Measurements from ENCODE around the gene FLT3LG.

DNA sequence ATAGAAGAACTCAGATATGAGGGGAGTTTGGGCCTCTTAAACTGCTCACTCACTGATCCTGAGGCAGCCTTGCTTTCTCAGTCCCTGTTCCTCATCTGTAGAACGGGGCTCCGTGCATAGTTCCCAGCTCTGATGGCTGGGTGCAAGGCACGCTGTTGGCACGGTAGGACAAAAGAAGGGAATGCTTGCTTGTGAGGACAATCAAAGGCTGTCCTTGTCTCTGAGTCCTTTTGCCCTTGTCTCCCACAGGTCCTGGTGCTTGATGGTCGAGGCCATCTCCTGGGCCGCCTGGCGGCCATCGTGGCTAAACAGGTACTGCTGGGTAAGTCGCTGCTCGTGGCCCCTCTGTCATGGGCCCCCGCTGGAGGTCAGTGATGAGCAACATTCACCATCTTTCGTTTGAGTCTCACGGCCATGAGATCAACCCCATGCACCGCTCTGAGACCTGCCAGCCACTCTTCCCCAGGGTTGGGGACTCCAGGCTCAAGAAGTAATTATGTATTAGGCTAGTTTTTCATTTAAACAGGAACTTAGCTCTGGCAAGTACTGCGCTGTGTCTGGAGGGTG is 15.7 kb downstream of the FLT3LG start:
- no peak for TF ChIP-seq SMAD3 (CRISPR knock-in tag; conservative IDR thresholded peaks at IDR 0.05)
- TF ChIP-seq, protein P1, sequence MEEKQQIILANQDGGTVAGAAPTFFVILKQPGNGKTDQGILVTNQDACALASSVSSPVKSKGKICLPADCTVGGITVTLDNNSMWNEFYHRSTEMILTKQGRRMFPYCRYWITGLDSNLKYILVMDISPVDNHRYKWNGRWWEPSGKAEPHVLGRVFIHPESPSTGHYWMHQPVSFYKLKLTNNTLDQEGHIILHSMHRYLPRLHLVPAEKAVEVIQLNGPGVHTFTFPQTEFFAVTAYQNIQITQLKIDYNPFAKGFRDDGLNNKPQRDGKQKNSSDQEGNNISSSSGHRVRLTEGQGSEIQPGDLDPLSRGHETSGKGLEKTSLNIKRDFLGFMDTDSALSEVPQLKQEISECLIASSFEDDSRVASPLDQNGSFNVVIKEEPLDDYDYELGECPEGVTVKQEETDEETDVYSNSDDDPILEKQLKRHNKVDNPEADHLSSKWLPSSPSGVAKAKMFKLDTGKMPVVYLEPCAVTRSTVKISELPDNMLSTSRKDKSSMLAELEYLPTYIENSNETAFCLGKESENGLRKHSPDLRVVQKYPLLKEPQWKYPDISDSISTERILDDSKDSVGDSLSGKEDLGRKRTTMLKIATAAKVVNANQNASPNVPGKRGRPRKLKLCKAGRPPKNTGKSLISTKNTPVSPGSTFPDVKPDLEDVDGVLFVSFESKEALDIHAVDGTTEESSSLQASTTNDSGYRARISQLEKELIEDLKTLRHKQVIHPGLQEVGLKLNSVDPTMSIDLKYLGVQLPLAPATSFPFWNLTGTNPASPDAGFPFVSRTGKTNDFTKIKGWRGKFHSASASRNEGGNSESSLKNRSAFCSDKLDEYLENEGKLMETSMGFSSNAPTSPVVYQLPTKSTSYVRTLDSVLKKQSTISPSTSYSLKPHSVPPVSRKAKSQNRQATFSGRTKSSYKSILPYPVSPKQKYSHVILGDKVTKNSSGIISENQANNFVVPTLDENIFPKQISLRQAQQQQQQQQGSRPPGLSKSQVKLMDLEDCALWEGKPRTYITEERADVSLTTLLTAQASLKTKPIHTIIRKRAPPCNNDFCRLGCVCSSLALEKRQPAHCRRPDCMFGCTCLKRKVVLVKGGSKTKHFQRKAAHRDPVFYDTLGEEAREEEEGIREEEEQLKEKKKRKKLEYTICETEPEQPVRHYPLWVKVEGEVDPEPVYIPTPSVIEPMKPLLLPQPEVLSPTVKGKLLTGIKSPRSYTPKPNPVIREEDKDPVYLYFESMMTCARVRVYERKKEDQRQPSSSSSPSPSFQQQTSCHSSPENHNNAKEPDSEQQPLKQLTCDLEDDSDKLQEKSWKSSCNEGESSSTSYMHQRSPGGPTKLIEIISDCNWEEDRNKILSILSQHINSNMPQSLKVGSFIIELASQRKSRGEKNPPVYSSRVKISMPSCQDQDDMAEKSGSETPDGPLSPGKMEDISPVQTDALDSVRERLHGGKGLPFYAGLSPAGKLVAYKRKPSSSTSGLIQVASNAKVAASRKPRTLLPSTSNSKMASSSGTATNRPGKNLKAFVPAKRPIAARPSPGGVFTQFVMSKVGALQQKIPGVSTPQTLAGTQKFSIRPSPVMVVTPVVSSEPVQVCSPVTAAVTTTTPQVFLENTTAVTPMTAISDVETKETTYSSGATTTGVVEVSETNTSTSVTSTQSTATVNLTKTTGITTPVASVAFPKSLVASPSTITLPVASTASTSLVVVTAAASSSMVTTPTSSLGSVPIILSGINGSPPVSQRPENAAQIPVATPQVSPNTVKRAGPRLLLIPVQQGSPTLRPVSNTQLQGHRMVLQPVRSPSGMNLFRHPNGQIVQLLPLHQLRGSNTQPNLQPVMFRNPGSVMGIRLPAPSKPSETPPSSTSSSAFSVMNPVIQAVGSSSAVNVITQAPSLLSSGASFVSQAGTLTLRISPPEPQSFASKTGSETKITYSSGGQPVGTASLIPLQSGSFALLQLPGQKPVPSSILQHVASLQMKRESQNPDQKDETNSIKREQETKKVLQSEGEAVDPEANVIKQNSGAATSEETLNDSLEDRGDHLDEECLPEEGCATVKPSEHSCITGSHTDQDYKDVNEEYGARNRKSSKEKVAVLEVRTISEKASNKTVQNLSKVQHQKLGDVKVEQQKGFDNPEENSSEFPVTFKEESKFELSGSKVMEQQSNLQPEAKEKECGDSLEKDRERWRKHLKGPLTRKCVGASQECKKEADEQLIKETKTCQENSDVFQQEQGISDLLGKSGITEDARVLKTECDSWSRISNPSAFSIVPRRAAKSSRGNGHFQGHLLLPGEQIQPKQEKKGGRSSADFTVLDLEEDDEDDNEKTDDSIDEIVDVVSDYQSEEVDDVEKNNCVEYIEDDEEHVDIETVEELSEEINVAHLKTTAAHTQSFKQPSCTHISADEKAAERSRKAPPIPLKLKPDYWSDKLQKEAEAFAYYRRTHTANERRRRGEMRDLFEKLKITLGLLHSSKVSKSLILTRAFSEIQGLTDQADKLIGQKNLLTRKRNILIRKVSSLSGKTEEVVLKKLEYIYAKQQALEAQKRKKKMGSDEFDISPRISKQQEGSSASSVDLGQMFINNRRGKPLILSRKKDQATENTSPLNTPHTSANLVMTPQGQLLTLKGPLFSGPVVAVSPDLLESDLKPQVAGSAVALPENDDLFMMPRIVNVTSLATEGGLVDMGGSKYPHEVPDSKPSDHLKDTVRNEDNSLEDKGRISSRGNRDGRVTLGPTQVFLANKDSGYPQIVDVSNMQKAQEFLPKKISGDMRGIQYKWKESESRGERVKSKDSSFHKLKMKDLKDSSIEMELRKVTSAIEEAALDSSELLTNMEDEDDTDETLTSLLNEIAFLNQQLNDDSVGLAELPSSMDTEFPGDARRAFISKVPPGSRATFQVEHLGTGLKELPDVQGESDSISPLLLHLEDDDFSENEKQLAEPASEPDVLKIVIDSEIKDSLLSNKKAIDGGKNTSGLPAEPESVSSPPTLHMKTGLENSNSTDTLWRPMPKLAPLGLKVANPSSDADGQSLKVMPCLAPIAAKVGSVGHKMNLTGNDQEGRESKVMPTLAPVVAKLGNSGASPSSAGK (IDR thresholded peaks at IDR 0.05): peak; percentile 37; the same call in 1 of the 2 replicates
